ENCODE measurements around the gene PIEZO1.
"Not testable (repeated sequence)": the region's sequence is repeated elsewhere in the genome, so short reads cannot be mapped to it uniquely, and the experiment has no call there.

The PIEZO1 gene

DNA sequence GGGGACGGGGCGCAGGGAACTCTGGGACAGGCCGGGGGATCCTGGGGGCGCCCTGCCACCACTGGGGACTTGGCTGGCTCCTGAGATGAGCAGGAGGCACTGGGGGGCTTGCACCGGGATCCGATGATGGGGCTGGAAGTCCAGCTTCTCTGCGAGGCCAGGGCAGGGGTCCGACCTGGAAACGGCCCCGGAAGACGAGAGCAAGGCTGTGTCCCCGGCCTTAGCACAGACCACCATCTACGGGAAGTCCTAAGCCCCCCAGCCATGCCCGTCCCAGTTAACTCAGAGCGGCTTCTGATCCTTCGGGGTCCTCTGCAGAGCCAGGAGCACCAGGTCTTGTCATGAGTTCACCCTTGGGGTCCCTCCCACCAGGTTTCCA is 19.1 kb upstream of the PIEZO1 start:
- DNase-seq = no peak

DNA sequence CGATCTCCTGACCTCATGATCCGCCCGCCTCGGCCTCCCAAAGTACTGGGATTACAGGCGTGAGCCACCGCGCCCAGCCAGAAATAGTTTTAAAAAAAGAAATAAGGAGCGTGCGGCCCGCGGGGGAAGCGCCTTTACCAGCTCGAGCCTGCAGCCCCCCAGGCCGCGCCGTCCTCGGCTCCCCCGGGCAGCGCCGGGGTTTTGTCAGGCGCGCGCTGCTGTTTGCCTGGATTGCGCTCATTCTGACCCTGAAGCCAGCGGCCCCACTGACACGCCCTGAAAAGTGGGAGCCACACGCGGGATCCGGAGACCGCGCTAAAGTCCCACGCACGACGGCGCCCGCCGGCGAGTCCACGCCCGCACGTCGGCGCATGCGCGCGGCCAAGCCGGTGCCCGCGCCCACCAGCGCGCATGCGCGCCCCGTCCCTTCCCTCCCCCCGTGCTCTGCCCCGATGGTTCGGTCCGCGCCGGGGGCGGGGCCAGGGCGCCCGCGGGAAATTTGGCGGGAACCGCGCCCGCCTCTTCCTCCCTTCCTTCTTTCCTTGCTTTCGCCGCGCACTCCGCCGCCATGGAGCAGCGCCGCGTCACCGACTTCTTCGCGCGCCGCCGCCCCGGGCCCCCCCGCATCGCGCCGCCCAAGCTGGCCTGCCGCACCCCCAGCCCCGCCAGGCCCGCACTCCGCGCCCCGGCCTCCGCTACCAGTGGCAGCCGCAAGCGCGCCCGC is 18.4 kb upstream of the PIEZO1 start, which contains the start of gene CDT1:
Gene CDT1, plus strand, starts transcription at position 526 of the 724 bp plus-strand sequence. Its CDS starts 43 bp downstream, at position 569.
- DNase-seq = peak; percentile 69 to 81 (median 74)

DNA sequence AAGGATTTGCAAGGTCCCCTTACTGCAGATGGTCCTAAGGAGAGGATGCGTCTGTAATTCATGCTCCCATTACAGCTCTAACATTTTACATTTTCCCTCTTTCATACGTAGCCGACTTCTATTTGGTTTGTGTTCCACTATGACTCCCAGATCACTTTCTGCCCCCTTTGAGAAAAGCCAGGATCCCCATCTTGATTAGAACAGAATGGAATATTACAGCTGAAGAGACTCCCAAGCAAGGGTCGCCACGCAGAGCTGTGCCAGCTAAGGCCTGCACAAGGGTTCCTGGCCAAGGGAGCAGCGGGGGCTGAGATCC is 15.2 kb upstream of the PIEZO1 start:
- no peak for DNase-seq

DNA sequence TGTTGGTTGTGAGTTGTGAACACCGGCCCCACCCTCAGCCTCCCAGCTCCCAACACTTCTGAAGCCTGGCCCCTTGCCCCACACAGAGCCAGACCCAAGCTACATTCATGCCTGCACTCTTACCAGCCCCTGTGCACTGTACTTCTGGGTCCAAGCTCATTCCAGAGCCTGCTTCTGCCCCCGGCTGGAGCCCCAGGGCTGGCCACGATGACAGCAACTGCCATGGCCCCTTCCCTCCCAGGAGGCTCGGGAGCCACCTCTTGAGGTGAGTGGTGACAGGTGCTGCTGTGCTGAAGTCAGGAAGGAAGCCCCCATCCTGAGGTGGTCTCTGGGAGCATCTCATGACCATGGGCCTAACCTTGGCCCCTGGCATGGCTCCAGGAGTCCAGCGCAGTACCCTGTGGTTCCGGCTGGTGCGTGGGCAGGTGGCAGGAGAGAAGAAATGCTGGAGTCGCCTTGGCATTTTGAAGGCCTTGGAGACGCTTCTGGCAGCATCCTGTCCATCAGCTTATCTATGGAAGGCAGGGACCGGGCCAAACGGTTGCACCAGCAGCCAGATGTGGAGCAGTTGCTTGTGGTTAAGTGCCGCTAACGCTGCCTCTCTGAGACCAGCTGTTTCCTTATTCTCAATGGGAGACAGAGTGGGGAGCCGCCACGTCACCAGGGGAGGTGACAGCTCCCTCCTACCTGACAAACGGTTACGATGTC is 14.7 kb upstream of the PIEZO1 start:
- DNase-seq = no peak

DNA sequence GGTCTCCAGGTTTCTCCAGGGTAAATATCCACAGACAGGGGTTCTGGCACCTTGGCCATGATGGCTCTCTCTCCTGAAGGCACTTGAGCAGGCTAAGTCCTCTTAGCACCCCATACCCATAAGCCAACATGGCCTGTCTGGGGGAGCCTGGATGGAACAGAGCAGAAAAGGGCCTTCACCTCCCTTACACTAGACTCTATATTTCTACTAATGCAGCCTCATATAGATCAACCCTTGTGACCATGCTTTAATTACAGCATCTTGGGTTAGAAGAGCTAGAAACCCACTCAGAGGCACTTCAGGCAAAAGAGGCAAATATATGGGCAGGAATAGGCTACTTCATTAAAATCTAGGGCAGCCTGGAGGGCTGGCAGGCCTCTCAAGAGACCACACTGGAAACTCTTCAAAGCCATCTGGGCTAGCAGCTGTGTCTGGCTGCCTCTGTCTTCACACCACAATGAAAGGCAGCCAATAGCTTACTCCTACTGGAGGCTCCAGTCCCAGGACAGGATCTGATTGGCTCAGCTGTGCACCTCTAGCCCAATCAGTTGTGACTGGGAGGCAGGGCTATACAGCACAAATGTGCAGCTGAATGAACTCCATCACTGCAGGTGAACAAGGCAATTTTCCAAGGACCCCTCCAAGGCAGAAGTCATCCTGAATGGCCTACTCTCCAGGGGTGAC is 13.9 kb upstream of the PIEZO1 start:
- DNase-seq = no peak

DNA sequence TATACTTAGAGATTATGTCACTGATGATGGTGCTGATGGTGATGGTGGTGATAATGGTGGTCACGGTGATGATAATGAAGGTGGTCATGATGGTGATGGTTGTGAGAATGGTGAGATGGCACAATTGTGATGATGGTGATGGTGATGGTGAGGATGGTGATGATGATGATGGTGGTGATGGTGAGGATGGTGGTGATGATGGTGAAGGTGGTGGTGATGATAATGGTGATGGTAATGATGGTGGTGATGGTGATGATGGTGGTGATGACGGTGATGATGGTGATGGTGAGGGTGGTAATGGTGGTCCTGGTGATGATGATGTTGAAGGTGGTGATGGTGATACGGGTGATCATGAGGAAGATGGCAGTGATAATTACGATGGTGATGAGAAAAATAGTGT is 13.1 kb upstream of the PIEZO1 start:
- DNase-seq = no peak

DNA sequence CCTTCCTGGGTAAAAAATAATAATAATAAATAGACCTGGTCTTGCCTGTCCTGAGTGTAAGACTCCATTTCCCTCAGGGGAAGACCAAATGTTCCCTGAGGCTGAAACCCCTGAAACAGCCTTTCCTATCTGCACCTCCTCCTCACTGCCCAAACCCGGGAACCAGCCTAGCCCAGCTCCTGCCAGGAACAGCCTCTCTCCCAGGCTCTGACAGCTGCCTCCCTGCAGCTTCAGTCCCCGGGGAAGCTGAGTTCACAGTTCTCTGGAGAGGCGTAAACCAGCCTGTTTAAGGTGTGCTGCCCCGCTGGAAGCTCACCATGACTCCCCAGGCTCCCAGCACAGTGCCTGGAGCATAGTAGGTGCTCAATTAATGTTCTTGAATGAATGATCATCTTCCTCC is 11.3 kb upstream of the PIEZO1 start:
- no peak for DNase-seq

DNA sequence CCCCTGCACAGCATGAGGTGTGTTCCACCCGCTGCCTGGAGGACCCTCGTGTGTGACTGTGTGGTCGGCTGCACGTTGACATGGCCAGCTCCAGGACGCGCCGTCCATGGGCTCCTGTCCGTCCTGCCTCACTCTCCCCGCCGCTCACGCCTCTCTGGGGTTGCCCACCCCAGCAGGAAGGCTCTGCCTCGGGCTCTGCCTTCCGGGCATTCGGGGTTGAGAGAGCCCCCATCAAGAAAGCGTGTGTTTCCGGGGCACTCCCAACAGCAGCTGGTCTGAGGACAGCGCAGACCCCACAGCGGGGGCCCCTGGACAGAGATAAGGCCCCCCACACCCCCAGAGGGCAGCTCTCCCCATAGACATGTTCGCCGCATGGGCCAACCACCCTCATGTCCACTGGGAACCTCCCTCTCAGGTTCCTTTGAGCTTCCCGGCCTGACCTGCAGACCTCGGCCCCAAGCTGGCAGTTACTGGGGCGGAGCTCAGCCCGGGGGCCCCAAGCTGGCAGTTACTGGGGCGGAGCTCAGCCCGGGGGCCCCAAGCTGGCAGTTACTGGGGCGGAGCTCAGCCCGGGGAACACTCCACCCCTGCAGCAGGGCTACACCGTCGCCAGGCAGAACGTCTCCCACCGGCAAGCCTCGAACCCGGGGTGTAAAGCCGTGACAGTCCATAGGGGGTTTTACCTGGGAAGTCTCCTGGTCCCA is 8.4 kb upstream of the PIEZO1 start:
- no peak for DNase-seq

DNA sequence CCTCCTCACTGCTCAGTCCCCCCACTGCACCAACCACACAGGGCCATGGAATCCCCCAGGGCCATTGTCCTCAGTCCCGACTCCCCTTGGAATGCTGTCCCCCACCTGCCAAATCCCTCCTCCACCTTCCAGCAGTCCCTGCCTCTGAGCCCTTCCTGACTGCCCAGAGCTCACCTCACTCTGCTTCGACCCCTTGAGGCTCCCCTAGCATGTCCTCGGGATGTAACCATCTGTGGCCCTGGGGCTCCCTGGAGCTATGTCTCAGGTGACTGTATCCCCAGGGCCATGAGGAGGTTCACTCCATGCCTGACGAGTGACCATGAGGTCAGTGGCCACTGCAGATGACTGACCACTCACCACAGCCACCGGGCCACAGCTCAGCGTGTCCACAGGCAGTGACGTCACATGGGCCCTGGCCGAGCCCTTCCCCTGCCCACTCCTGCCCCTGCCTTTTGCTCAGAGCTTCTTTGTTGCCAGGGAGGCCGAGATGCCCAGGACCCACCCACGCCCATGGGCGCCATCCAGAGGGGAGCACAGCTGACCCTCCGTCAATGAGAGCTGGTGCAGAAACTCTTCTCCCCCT is 7.7 kb upstream of the PIEZO1 start:
- no peak for DNase-seq

DNA sequence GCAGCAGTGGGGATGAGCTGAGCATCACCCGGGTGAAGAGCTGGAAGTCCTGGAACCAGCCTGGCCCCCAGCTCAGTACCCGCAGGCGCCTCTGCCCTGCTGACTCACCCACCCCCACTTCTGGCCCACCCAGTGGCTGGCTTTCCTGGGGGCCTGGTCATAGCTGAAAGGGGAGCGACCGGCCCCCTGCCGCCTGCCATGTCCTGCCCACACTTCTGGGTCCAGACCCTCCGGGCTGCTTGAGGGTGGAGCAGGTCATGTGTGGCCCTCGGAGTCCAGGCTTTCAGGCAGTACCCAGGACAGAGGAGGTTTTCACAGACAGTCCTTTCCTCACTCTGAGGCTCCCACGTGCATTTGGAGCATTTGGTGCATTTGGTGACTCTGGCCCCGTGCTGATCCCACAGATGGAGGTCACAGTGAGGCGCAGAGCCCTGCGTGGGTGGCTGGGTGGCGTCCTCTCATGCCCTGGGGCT is 7.1 kb upstream of the PIEZO1 start:
- DNase-seq = no peak

DNA sequence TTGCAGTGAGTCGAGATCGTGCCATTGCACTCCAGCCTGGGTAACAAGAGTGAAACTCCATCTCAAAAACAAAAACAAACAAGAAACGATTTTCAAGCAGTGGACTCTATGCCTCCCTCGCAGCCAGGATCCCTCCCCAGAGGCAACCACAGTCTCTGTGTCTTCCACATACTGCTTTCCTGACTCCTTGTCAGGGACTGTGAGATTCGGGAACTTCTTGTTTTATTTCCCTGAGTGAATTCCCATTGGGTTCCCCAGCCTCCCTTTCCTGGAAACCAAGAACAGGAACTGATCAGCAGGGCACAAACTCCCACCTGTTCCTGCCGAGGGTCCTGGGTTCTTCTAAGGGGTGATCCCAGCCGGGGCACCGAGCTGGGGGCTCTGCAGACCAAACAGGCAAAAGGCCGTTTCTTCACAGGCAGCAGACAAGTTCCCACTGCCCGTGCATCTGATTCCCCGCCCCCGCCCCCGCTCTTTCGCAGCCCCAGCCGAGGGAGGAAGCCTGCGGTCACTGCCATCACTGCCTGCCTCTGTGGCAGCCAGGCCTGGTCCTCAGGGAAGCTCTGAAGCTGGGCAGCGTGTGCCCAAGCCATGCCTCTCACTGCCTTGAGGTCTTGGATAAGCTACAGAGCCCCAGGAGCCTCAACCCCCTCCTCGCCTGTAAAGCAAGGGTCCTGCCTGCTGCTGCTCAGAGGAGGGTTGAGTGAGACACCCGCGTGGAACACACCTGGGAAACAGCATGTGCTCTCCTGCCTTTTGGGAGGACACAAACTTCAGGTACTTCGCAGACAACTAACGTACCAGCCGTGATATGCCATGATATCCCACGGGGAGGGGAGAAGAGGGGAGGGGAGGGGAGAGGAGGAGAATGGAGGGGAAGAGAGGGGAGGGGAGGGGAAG is 5.5 kb upstream of the PIEZO1 start:
- DNase-seq = peak; percentile 25 to 46 (median 35)

DNA sequence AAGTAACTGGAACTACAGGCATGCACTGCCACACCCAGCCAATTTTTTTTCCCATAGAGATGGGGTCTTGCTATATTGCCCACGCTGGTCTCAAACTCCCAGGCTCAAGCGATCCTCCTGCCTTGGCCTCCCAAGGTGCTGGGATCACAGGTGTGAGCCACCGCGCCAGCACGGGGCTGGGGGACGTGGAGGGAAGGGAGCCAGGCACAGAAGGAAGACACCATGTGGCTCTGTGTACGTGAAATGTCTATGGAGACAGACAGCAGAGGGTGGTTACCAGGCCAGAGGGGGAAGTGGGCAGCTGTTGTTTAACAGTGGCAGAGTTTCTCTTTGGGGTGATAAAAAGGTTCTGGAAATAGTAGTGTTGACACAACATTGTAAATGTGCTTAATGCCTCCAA is 4.6 kb upstream of the PIEZO1 start:
- no peak for DNase-seq

DNA sequence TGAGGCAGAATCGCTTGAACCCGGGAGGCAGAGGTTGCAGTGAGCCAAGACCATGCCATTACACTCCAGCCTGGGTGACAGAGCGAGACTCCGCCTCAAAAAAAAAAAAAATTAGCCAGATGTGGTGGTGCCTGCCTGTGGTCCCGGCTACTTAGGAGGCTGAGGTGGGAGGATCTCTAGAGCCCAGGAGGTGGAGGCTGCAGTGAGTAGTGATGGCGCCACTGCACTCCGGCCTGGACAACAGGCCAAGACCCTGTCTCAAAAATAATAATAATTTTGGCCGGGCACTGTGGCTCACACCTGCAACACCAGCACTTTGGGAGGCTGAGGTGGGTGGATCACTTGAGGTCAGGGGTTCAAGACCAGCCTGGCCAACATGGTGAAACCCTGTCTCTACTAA is 3.7 kb upstream of the PIEZO1 start:
- not testable (repeated sequence) for DNase-seq

DNA sequence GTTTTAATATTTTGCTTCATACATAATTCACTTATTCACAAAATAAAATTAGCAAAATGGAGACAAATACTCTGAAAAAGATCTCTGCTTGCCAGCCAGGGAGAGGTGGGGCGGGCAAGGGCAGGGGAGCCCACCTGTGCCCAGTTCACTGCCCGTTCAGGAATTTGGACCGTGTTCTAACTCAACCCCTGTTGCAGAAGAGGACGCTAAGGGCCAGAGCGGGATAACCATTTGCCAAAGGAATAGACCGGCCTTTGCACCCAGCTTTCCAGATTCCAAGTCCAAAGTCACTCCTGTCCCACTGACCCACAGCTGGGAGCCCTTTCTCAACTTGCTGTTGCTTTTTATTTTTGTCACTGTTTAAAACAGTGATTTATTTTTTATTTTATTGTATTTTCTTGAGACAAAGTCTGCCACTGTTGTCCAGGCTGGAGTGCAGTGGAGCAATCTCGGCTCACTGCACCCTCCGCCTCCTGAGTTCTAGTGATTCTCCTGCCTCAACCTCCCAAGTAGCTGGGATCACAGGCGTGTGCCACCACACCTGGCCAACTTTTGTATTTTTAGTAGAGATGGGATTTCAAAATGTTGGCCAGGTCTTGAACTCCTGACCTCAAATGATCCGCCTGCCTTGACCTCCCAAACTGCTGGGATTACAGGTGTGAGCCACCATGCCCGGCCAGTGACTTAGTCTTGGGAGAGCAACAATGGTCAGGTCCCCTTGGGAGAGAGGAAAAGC is 2.7 kb upstream of the PIEZO1 start:
- no peak for DNase-seq

DNA sequence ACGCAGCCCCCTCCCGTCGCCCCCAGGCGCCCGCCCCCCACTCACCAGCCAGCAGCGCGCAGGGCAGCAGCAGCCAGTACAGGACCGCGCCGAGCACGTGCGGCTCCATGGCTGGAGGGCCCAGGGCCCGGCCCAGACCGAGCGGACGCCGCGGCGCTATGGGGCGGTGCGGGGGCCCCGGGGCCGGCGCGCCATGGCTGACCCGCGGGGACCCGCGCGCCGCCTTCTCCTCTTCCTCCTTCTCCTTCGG is 239 bp downstream of the PIEZO1 start:
- no peak for DNase-seq

DNA sequence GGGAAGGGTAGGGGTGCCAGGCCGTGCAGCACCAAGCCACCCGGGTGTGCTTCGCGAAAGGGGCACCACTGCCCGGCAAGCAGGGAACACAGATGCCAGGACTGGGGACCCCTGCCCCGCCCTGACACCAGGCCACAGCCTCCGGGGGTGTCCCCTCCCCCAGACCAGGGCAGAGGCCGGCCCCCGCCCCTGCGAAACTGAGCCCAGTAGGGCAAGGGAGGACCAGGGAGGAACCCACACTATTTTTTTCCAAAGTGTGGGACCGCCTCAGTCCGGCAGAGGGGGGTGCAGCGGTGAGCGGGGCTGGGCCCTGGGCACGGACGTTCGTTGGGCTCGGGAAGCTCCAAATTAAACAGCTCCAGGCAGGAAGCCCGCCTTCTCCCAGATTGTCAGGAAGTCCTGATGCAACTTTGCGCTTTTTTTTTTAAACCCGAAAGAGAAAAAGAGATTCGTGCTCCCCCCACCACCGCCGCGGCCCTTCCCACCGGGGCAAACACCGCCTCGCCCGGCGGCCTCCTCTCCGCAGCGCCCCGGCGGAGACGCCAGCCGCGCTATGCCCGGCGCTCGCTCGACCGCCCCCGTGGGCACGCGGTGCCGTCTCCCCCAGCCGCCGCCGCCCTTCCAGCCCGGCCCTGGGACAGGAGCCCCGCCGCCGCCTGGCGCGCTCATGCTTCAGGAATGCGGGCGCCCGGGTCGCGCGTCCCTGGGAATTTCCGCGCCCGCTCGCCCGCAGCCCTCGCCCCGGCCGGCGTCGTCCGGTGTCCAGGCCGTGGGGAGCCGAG is 755 bp downstream of the PIEZO1 start:
- peak in 1 of 4 experiments; percentile 30 for DNase-seq

DNA sequence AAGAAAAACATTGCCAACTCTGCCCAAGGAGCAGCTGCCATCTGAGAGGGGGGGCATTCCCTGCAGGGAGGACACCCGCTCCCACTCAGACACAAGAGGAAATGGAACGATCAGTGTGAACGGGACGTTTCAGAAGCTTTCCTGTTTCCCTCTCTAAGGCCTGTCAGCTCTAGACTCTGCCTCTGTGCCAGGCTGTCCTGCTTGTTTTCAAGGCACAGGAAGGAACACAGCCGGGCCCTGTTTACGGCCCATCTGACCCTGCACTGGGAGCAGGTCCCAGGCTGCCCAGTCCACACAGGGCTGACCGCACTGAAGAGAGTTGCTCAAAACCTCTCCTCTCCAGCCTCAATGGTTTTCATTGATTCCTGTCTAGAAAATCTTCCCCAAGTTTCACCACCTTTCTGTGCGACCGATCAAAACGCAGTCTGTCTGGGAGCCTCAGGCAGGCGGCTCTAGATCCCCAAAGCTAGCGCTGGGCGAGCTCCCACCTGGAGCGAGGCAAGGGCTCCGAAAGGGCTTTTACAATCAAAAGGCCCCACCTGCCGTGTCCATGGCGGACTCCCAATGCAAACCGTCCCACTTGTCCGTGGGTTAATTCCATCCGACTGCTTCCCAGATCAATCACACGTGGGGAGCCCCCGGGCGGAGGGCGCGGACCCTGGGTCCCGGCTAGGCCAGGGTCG is 1.5 kb downstream of the PIEZO1 start:
- no peak for DNase-seq

DNA sequence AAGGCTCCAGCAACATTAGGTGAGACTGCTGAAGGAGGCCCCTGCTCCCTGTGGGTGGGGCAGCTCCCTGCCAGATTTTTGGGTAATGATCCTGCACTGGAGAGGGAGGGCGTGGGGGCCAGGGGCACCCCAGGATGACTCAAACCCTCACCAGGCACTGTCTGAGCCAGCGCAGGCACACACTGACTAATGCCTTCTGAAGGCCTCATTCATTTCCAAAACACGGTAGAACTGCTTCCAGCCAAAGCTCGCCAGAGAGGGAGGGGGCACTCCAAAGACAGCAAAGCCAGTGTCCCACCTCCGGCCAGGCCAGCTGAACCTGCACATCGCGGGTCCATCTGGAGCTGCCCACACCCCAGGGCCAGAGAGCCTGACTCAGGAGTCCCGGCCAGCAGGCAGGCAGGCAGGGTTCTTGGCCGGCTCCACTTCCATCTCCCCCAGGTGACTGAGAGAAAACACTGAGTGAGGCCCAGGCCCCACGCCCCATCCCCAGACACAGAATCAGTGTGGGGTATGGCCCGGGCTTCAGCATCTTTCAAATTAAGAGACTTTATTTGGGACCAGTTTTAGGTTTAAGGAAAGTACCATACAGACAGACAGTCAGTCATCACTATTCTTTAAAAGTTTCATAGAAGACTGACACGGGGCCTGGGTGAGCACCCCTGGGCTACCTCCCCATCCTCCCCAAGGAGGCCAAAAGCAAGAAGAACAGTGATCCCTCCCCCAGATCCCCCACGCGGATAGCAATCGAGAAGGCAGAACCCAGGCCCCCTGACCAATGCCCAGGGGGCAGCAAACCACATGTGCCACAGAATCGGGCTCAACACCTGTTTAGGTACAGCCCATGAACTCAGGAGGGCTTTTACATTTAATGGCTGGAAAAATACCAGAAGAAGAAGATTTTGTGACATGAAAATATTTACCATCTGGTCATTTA is 2.3 kb downstream of the PIEZO1 start:
- peak in 2 of 4 experiments; percentile 49 to 54 for DNase-seq

All from activated CD4-positive, CD25-positive, alpha-beta regulatory T cell (primary cell).